ENCODE data around the gene GALNTL6.
"Not testable (repeated sequence)": the region's sequence is repeated elsewhere in the genome, so short reads cannot be mapped to it uniquely, and the experiment has no call there.

The GALNTL6 gene

DNA sequence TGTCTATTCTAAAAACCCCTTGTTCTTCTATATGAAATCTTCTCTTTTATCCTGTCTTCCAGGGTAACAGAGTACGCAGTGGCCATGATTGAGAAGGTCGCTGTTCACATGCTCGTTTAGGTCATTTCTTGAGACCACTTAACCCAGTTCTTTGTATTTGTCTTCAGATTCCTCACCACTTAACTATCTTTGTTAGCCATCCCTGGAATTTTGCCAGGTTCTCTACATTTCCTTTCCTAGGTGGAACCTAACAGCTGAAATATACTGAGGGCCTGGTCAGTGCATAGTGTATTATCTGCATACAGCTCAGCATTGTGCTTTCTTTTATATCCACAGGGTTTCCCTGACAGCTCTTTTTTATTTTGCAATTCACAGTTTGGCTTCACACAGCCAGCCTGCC, 1206.5 kb downstream of the GALNTL6 start:
- no peak for DNase-seq (ENCODE audit: low read depth)

DNA sequence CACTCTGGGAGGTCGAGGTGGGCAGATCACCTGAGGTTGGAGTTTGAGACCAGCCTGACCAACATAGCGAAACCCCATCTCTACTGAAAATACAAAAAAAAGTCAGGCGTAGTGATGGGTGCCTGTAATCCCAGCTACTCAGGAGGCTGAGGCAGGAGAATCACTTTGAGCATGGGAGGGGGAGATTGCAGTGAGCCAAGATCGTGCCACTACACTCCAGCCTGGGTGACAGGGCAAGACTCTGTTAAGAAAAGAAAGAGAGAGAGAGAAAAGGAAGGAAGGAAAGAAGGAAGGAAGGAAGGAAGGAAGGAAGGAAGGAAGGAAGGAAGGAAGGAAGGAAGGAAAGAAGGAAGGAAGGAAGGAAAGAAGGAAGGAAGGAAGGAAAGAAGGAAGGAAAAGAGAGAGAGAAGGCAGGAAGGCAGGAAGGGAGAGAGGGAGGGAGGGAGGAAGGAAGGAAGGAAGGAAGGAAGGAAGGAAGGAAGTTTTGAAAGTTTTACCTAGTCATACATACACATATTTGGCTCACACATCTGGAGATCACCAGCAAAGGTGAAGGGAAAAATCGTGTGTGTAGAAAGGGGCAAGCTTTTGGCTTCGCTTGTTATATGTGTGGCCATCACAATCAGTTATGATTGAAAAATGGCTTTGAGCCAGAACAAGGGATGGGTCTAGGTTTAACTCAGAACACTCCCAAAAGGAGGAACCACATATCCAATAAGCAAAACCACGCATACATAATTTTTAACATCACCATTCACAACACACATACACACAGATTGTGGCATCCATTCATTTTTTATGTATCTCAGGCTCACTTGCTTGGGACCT, 1208.8 kb downstream of the GALNTL6 start:
- DNase-seq (ENCODE audit: low read depth) = not testable (repeated sequence)

DNA sequence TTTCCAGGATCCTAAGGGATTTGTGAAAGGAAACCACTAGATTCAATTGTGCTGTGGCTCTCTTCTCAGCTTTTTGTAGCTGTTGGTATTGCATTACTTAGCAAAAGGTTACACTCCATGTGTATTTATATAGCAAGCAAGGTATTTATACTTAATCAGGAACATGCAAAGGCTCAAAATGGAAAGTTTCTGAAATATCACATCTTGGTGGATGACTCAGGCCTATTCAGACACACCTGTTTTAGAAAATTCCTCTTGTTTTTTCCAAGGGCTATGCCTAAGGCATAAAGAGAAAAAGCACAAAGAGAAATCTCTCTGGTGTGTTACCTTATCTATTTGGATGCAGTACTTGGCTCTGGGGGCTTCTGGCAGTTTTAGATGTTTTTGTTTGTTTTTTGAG, 1211.0 kb downstream of the GALNTL6 start:
- no peak for DNase-seq (ENCODE audit: low read depth)

DNA sequence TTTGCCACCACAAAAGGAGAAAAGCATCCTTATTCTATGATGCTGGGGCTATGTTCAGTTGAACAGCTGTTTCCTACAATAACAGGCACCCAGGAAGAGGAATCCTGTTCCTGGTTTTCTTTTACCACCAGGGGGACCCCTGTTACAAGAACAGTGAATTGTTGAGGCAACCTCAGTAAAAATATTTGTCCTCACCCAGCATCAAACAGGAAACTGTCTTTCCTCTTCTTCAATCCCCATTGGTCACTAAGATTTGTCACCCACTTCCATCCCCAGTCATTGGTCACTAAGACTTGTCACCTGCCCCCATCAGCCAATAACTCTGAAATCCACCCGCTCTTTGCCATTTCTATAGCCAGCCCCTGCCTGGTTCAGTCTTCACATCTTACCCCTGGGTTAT, 1211.9 kb downstream of the GALNTL6 start:
- DNase-seq (ENCODE audit: low read depth) = peak; percentile 63

DNA sequence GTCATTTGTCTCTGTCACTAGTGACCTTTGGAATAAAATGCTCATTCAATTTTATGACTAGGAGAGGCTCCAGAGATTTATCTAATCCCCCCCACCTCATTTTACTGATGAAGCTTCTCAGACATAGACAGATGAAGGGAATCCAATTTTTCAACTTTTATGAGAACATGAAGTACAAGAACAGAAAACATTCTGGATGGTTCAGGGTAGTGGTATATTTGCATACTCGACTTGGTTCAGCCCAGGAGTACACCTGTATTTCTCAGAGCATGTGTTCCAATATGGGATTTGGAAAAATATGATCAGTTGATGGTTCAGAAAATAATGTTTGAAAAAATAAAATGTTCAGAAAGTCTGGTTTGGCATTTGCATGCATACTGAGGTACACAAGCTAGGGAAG, 1224.0 kb downstream of the GALNTL6 start:
- no peak for DNase-seq (ENCODE audit: low read depth)

DNA sequence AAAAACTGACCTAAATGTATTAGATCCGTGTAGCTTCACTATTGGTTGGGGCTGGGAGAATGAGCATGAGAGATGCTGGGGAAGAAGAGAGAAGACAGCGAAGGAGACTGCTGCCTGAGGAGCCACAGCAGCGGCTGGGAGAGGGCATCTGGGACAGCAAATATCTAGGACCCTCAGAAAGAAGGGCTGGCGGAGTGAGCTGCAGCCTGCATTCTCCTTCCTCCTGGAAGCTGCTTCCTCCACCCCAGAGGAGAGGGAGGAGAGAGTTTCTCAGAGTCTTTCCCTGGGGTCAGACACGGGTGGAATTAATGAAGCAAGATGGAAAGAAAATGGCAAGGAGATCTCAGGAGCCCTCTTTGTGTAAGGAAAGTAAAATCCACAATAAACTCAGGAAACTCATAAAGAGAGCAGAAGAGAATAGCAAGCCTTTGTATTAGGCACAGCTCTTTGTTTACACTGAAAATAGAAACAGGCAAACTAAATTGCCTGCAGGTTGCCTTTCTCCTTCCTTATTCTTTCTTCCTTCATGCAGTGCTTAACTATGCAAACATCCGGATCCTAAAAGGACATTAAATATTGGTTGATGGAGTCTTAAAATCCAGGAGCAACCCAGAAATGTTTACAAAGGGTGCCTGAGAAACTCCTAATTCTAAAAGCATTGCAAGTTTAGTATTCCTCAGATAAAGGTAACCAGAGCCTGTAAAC, 1225.1 kb downstream of the GALNTL6 start:
- no peak for DNase-seq (ENCODE audit: low read depth)

DNA sequence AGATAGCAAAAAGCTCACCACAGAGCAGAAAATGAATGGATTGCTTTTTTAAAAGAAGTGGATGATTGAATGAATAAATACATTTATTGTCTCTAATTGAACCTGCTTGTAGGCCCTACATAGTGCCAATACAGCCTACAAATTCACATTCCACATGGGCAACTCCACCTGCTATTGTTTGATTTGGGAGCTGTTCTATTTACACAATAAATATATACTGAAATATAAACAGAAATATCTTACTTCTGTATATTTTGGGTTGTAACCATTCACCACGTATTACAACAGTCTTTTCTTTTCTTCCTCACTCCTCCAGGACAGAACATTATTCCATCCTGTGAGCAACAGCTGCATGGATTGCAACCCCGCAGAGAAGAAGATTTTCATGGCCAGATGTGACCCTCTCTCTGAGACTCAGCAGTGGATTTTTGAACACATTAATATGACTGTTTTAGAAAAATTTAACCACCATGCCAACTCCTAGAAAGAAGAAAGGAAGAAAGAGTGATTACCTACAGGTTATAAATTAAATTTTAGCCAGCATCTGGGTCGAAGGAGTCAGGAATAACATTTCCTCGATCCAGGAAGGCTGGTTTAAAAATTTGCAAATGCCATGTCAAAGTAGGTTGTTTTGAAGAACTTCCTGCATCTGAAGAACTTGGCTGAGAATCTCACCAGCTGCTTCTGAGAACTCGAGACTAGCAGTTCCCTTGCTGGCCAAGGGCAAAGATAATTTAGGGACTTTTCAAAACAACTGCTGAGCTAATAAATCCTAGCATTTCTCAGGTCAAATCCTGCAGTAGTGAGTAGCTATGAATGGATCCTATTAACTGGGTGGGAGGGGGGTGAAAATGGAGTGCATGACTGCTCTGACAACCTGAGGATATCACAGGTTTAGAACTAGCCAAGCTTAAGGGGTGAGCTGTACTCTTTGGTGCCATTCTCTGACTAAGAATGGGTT, 1226.7 kb downstream of the GALNTL6 start:
- peak; percentile 18 for DNase-seq (ENCODE audit: low read depth)

DNA sequence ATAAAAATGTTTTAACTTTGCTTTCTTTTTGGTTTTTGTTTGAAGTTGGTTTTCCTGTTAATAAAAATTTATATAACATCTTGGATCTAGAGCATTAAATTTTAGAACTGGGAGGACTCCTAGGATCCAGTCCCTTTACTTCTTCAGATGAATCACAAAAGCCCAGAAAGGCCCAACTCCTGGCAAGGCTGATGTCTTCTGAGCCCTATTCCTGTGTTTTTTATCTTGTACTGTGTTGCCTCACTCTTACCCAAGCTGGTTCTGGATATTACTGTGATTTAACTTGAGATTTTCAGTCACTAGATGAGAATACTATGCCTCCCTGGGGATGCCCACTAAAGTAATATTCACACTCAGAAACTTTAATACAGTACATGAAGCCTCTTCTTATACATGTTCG, 1228.3 kb downstream of the GALNTL6 start:
- DNase-seq (ENCODE audit: low read depth) = no peak

DNA sequence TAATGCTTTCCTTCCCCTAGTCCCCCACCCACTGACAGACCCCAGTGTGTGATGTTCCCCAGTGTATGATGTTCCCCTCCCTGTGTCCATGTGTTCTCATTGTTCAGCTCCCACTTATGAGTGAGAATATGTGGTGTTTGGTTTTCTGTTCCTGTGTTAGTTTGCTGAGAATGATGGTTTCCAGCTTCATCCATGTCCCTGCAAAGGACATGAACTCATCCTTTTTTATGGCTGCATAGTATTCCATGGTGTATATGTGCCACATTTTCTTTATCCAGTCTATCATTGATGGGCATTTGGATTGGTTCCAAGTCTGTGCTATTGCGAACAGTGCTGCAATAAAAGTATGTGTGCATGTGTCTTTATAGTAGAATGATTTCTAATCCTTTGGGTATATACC, 1228.9 kb downstream of the GALNTL6 start:
- DNase-seq (ENCODE audit: low read depth) = not testable (repeated sequence)

DNA sequence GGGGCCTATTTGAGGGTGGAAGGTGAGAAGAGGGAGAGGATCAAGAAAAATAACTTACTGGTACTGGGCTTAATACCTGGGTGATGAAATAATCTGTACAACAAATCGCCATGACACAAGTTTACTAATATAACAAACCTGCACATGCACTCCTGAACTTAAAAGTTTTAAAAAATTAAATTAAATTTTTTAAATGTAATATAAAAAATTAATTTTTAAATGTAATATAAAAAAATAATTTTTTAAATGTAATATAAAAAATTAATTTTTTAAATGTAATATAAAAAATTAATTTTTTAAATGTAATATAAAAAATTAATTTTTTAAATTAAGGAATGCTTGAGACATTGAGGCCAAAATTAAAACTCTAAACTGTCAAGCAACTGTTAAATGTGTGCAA, 1231.1 kb downstream of the GALNTL6 start:
- no peak for DNase-seq (ENCODE audit: low read depth)

DNA sequence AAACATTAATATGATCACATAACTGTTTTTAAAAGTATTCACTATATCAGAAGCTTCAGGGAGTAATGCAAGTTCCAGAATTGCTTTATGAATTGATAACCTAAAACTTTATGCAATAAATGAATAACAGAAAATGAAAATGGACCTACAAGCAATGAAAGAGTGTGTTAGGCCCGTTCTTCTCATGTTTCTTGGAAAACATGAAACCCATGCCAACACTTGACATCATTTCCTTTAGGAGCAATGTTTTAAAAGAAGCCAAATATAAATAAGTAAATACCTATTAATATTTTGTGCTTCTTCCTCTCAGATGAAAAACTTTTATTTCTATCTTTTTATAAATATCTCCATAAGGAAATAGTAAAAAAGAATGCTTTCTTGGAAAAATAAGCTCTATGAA, 1232.4 kb downstream of the GALNTL6 start:
- no peak for DNase-seq (ENCODE audit: low read depth)

DNA sequence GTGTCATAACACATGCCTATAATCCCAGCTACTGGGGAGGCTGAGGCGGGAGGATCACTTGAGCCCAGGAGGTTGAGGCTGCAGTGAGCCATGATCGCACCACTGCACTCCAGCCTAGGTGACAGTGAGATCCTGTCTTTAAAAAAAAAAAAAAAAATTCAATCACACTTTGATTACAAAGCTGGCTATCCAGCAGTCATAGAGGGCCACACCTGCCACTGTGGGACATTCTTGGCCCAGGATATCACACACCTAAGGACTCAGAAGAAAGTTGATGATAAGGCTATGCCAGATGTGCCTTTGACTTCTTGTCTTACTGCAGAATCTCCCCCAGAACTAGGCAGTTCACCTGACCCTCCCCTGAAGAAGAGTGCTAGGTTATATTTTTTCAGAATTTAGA, 1232.9 kb downstream of the GALNTL6 start:
- no peak for DNase-seq (ENCODE audit: low read depth)

DNA sequence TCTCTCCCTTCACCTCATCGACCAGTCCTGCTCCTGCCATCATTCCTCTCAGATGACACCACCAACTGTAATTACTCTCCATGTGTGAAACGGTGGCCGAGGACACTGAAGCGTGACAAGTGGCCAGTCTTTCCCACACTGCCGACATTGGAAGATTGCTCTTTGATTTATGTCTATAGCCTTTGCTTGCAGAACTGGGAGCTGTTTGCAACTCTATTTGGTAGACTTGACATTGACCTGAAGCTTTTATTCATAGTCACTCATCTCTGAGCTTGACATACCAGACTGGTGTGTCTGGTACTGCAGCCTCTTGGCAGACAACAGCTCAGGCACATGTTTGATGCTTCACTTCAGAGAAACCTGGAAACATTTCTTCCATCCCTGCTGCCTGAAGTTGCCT, 1233.6 kb downstream of the GALNTL6 start:
- DNase-seq (ENCODE audit: low read depth) = no peak

DNA sequence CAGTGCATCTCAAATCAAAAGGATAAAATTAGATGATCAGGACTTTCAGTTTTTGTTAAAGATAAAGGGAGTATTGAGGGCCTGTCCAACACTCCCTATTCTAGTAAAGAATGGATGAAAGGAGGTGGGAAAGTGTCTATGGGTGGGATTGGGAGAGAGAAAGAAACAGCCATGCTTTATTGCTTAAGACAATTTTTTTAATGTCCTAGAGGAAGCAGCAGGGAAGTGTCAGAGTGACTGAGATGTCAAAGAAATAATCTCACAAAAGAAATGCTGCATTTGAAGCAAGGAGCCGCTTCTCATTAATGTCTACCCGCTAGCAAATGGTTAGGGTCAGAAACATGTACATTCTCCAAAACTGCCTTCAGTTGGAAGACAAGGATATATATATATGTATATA, 1238.0 kb downstream of the GALNTL6 start:
- no peak for DNase-seq (ENCODE audit: low read depth)

DNA sequence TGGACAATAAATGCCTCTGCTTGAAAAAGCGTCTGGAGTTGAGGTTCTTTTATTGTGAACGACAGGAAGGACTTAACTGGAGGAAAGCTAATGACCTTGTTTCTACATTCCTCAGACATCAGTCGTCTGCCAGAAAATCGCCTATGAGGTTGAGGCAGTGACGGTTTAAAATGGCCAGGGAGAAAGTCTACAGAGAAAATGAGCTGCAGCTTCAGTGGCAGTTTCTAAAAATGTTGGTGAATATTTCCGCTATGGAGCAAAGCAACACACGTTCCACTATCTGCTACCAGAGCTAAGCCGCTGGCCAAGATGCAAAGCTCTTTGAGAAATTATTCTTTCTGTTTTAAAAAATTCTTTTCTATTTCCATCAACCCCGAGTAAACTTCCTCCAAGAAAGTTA, 1238.5 kb downstream of the GALNTL6 start:
- peak; percentile 16 for DNase-seq (ENCODE audit: low read depth)

DNA sequence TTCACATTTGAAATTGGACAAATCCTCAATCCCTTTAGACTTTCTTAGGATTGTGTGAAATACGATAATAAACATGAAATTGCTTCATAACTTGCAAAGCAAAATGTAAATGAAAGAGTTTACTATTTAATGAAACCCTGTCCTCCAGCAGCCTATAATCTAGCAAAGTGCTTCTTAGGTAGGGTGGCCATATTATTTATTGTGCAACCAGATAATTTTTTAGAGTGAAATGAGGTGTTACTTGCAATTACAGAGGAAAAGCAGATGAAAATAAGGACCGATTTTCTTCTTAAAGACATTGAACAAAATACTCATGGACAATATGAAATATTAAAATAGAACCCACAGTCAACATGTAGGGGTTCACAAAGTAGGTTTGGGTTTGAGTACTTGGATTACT, 1239.2 kb downstream of the GALNTL6 start:
- no peak for DNase-seq (ENCODE audit: low read depth)

DNA sequence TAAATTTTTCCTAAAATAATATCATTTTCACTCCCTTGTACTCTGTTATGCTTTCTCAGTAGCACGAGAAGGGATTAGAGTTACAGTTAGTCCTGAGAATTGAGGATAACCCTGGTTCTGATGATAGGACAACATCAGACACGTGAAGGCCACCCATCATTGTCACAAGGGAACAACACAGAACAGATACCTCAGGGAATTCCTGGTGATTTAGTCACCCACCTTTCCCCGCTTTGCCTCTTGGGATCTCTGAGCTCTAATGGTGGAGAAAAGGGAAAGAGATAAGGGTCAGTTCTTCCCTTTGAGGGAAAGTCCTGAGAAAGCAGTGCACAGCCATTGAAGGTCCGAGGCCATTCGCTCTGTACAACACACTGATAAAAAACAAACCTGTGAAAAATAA, 1243.1 kb downstream of the GALNTL6 start:
- no peak for DNase-seq (ENCODE audit: low read depth)

DNA sequence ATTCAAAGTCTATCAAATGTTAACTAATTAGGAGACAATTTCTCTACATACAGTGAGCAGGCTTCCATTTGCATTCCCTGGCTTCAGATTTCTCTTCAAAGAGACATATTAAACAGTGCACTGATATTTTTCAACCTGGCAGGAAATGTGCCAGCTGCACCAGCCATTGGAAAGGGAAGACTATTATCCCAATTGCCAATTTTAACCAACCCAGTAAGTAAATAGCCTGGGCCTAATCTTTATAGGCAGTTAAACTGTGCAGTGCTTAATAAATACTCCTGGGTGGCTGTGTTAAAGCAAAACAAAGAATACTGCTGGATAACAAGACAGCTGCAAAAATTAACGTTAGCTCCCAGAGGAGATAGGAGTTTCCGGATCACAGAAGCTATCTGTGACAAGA, 1243.5 kb downstream of the GALNTL6 start:
- DNase-seq (ENCODE audit: low read depth) = no peak

DNA sequence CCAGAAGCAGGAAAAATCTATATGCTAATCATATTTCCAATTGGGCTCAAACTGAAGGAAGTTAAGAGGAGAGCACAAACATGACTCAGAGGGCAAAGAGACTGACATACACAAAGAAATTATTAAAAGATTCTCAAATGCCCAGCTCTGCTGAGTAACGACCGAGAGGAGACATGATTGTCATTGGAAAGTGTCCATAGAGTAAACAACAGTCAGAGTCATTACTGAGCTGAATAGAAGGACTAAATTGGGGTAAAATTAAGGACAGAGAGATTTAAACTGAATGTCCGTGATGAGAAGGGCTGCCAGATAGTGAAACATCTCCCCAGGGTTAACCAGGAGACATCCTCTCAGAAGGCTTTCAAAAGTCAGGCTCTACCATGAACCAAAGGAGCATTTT, 1244.2 kb downstream of the GALNTL6 start:
- peak; percentile 55 for DNase-seq (ENCODE audit: low read depth)

DNA sequence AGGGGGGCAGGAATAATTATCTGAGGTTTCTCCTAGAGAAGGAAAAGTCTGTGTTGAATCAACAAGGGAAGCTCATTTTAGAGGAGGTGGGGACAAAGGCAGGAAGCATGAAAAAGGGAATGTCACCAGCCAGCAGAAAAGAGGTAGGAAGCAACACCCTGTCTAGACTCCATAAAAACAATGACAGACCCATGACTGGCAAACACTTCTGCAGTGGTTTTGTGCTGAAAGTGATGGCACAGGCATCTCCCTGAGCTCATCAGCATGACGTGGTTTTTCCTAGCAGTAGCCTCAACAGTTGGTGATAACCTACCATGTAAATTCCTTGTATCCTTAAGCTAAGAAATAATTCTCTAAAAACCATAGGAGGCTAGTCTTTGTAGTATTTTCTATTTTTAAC, 1244.7 kb downstream of the GALNTL6 start:
- peak; percentile 59 for DNase-seq (ENCODE audit: low read depth)

DNA sequence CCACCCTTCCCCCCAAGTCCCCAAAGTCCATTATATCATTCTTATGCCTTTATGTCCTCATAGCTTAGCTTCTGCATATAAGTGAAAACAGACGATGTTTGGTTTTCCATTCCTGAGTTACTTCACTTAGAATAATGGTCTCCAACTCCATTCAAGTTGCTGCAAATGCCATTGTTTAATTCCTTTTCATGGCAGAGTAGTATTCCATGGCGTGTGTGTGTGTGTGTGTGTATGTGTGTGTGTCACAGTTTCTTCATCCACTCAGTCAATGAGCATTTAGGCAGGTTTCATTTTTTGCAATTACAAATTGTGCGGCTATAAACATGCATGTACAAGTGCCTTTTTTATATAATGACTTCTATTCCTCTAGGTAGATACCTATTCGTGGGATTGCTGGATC, 1248.0 kb downstream of the GALNTL6 start:
- DNase-seq (ENCODE audit: low read depth) = no peak

DNA sequence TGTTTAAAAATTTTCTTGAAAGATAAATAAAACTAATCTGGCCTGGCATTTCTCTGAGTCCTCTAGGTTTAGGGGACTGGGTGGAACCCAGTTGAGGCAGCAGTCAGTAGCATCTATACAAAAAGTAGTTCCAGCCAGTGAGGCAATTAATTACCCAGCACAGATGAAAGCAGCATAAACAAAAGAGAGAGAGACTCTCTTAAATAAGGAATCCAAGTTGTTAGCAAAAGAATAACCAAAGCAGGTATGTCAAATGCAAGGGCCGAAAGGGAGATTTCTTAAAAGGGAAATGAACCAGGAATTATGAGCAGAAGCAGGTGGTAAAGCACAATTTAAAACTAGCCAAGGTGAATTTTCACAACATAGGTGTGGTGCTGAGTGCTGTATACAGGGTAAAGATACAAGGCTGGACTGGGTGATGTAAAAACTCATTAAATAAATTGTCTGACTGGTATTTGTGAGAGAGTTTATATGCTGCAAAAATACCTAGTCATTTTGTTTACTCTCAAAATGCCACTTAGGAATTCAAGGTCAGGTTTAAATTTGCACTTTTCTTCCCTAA, 1260.8 kb downstream of the GALNTL6 start:
- no peak for DNase-seq (ENCODE audit: low read depth)
